GM21528 (cell line): Measurements from ENCODE around the gene ANKRD34A.

ENCODE experiments used
- ATAC-seq: cut with Tn5 transposase; IDR thresholded peaks from one replicate; pipeline ENCODE4 v1.9.1; 2021; ENCODE audit warnings: mild to moderate bottlenecking, moderate library complexity; ENCODE audit not compliant: unreplicated experiment, low FRiP score

Gene ANKRD34A

GRCh38 chr1:145916745-145917144 is 47.6 kb downstream of the ANKRD34A start:
- ATAC-seq = no peak

GRCh38 chr1:145912128-145912641 is 52.2 kb downstream of the ANKRD34A start:
- ATAC-seq = no peak
